CD4-positive, alpha-beta T cell treated with Interleukin-2 at 100 ng/mL for 4 hours (primary cell): ENCODE measurements around the gene RALY.
A peak's percentile ranks its signal among the peaks of the same experiment; 100 is the strongest.

Source experiments
- DNase-seq: peaks from one replicate; pipeline ENCODE4 v3.0.0-alpha.2; 2020; ENCODE audit warnings: low spot score

RALY gene

GRCh38 chr20:33986560-33987216 is 7.0 kb upstream of the RALY start:
- DNase-seq = no peak

GRCh38 chr20:33990075-33990474 is 3.6 kb upstream of the RALY start:
- DNase-seq = no peak

- DNase-seq = no peak
Observed at GRCh38 chr20:33991502-33991901, 2.2 kb upstream of the RALY start.

GRCh38 chr20:33992145-33992922 is 1.4 kb upstream of the RALY start:
- peak; percentile 9 for DNase-seq

- DNase-seq = peak; percentile 99
Observed at GRCh38 chr20:33992923-33993575, 662 bp upstream of the RALY start.

GRCh38 chr20:33994222-33994913 is 657 bp downstream of the RALY start:
- DNase-seq = peak; percentile 72

GRCh38 chr20:33995053-33995831 is 1.5 kb downstream of the RALY start:
- DNase-seq = no peak

- DNase-seq = no peak
Observed at GRCh38 chr20:33999025-33999649, 5.4 kb downstream of the RALY start.

GRCh38 chr20:34001378-34001777 is 7.7 kb downstream of the RALY start:
- no peak for DNase-seq

- DNase-seq = no peak
Observed at GRCh38 chr20:34004227-34004626, 10.5 kb downstream of the RALY start.

GRCh38 chr20:34004790-34005457 is 11.2 kb downstream of the RALY start:
- no peak for DNase-seq

- DNase-seq = no peak
Observed at GRCh38 chr20:34006619-34007018, 12.9 kb downstream of the RALY start.

GRCh38 chr20:34008477-34008876 is 14.8 kb downstream of the RALY start:
- no peak for DNase-seq

- DNase-seq = no peak
Observed at GRCh38 chr20:34010405-34010931, 16.8 kb downstream of the RALY start.

- no peak for DNase-seq
Observed at GRCh38 chr20:34011275-34011674, 17.6 kb downstream of the RALY start.

- no peak for DNase-seq
Observed at GRCh38 chr20:34012330-34012729, 18.6 kb downstream of the RALY start.

- DNase-seq = no peak
Observed at GRCh38 chr20:34012735-34013134, 19.0 kb downstream of the RALY start.

- DNase-seq = no peak
Observed at GRCh38 chr20:34013554-34013953, 19.8 kb downstream of the RALY start.

- DNase-seq = no peak
Observed at GRCh38 chr20:34014878-34015277, 21.2 kb downstream of the RALY start.
